Ovary (tissue), 9 donors: Measurements from ENCODE around the gene EPHA8. TPM values are rescaled to one million over a fixed set of nuclear protein-coding genes. Genes with fewer than 3 reads are reported as not detected.

Experiments
- DNase-seq, 5 donors: peaks; one replicate each; pipeline ENCODE4 v3.0.0-alpha.2; 2019 to 2020
- H3K27ac ChIP-seq, 2 donors: fragments of 200-600 bp; one replicate each; pipeline versions ENCODE4 v1.5.1 to v1.8.0; 2019 to 2022
- H3K27me3 ChIP-seq: fragments of 200-600 bp; one replicate; pipeline ENCODE4 v1.8.0; 2022
- H3K36me3 ChIP-seq: fragments of 200-600 bp; sonication (generic); one replicate; pipeline ENCODE4 v1.5.1; 2019
- H3K4me1 ChIP-seq: one replicate; pipeline ENCODE4 v1.8.1; 2013; ENCODE audit warnings: mild to moderate bottlenecking, moderate library complexity; ENCODE audit not compliant: insufficient read depth
- H3K4me3 ChIP-seq: fragments of 200-600 bp; sonication (generic); one replicate; pipeline ENCODE4 v1.5.1; 2017
- H3K9me3 ChIP-seq, 2 donors: fragments of 200-600 bp in 1 of 2; sonication (generic) in 1 of 2; one replicate each; pipeline versions ENCODE4 v1.5.1 to v1.8.1; 2013 to 2019; ENCODE audit warnings: mild to moderate bottlenecking in 1 of 2, moderate library complexity in 1 of 2
- EP300 ChIP-seq: sonication (generic); formaldehyde crosslinking; IDR thresholded peaks from one replicate; pipeline ENCODE4 v1.6.1; 2017; ENCODE audit warnings: antibody characterized with exemption
- POLR2A ChIP-seq: fragments of 450-650 bp; IDR thresholded peaks from one replicate; pipeline ENCODE4 v1.6.1; 2017; ENCODE audit warnings: antibody characterized with exemption, mild to moderate bottlenecking, moderate library complexity
- WGBS, 3 donors: extraction: QIAGEN DNeasy Blood & Tissue Kit in 1 of 3; methylation state at CpG; one replicate each; pipeline versions ENCODE4 v1.1.5 to v1.1.7; 2013 to 2017; 5-methylcytosine and 5-hydroxymethylcytosine counted together
- intact Hi-C, 4 donors: fragments of 100-400 bp; cut with DNase I; formaldehyde crosslinking; loops; one replicate each; pipeline versions ENCODE4 v1.11.0 to v1.15.1; 2022 to 2023
- microRNA-seq, 3 donors: library from miRNA; unstranded; fragments of <30 nt; microRNA quantifications; one replicate each; pipeline versions ENCODE4 to v1.2.0, GENCODE V29; 2019 to 2020
- polyA plus RNA-seq, 2 donors: library from polyadenylated mRNA; stranded (reverse); fragments of 200-250 nt in 1 of 2; fragments of 350-450 nt in 1 of 2; fragmentation: Illumina TruSeq in 1 of 2; extraction: RNeasy Lipid Tissue Mini Kit (QIAGEN cat#74804) in 1 of 2; gene quantifications; one replicate each; pipeline ENCODE4 v1.2.3, GENCODE V29; 2013 to 2014
- small RNA-seq: library from RNA; depleted of rRNA; stranded (forward); fragments of <200 nt; gene quantifications from one replicate; pipeline ENCODE3, GENCODE V24; 2016
- total RNA-seq, 7 donors: library from RNA; depleted of rRNA in 2 of 7; stranded (reverse); fragments of >200 nt in 2 of 7; fragmentation: NEBNext Ultra II Directional in 3 of 7; extraction: Animal tissue kit (Norgen Biotek cat#: 25700) in 3 of 7; gene quantifications; one replicate each; pipeline versions ENCODE4 v1.1.0 to v1.2.4, GENCODE V29; 2016 to 2023
- TF ChIP-seq, protein P1 (sequence below), 3 donors: fragments of 450-650 bp in 2 of 3; fragments of 200-600 bp in 1 of 3; IDR thresholded peaks; one replicate each; pipeline versions ENCODE4 v1.5.1 to v1.8.0; 2016 to 2022; ENCODE audit warnings: antibody characterized with exemption in 3 of 3, mild to moderate bottlenecking in 1 of 3
- donor health status: DM: no; HTN: no; CAD: no; lungs with moderate emphysema.
- donor health status: DM: no; HTN: no; CAD: no.
- donor health status: Bipolar disorder and iron deficiency.
- donor health status: DM: yes; HTN: yes; CAD: no.
- donor health status: DM: no; HTN: no; CAD: no.
- donor health status: DM: yes; HTN: yes; CAD: no.

EPHA8 gene
- total and polyA plus RNA-seq, 9 donors = 0.02 TPM; not detected in 8

DNA sequence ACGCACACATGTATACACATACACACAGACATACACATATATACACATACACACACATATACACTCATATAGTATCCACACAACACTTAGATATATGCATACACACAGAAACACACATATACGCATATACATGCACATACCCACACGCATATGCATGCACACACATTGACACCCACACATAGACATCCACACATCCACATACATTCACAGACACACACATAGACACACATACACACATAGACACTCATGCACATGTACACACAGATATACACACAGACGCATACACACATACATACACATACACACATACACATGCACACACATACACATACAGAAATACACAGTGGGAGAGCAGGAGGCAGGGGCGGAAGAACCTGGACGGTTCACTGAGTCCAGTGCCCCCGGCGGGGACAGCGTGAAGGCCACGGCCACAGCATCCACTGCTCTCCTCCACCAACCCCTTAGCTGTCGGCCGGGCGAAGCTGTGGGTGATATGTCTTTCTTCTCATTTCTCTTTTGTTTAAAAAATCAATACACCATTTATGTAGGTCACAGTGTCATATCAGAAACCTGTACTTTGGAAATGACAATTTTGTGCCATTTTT lies 86.9 kb downstream of the EPHA8 start:
- Histone ChIP-seq H3K4me3 (no peak overlapping the region), H3K27ac (no peak overlapping the region), H3K36me3 (no peaks in the 10 kb centered on the region), H3K4me1 (no peaks in the 10 kb centered on the region), H3K27me3 (no peaks in the 10 kb centered on the region), H3K9me3 (no peaks in the 10 kb centered on the region)
- 84 to 89% (median 88%) methylated on average over 13 of the region's 13 CpGs for WGBS, 3 donors
- intact Hi-C loops = no loop called here
- no peak for TF ChIP-seq POLR2A
- no peak for TF ChIP-seq EP300
- TF ChIP-seq, protein P1, sequence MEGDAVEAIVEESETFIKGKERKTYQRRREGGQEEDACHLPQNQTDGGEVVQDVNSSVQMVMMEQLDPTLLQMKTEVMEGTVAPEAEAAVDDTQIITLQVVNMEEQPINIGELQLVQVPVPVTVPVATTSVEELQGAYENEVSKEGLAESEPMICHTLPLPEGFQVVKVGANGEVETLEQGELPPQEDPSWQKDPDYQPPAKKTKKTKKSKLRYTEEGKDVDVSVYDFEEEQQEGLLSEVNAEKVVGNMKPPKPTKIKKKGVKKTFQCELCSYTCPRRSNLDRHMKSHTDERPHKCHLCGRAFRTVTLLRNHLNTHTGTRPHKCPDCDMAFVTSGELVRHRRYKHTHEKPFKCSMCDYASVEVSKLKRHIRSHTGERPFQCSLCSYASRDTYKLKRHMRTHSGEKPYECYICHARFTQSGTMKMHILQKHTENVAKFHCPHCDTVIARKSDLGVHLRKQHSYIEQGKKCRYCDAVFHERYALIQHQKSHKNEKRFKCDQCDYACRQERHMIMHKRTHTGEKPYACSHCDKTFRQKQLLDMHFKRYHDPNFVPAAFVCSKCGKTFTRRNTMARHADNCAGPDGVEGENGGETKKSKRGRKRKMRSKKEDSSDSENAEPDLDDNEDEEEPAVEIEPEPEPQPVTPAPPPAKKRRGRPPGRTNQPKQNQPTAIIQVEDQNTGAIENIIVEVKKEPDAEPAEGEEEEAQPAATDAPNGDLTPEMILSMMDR (IDR thresholded peaks at IDR 0.05) = no peak
- DNase-seq = no peak

GRCh38 chr1:22651941-22652856 lies 88.9 kb downstream of the EPHA8 start:
- intact Hi-C loops = no loop called here
- WGBS, 3 donors = 70 to 71% (median 70%) methylated on average over 15 of the region's 15 CpGs
- no peaks in the 10 kb centered on the region for H3K27me3 ChIP-seq

GRCh38 chr1:22652881-22653316 lies 89.6 kb downstream of the EPHA8 start, which contains the start of gene C1QB:
Gene C1QB, plus strand, starts transcription at chr1:22653236. Its CDS starts 6,227 bp downstream, at chr1:22659463.
- intact Hi-C loops = no loop called here
- H3K27ac ChIP-seq = no peak within 1 kb of the TSS
- no peaks in the 10 kb centered on the region for H3K4me1 ChIP-seq
- no peaks in the 10 kb centered on the region for H3K27me3 ChIP-seq
- DNase-seq = no peak
- TF ChIP-seq EP300 (no peak), POLR2A (no peak)
- TF ChIP-seq, protein P1 (IDR thresholded peaks at IDR 0.05) = no peak
- no peaks in the 10 kb centered on the region for H3K9me3 ChIP-seq
- H3K4me3 ChIP-seq = no peak within 1 kb of the TSS
- WGBS, 3 donors = 74 to 79% (median 78%) methylated on average over 13 of the region's 13 CpGs
- no peaks in the 10 kb centered on the region for H3K36me3 ChIP-seq

More at GRCh38 chr1:22651941-22652856, 88.9 kb downstream of the EPHA8 start:
- no peak for DNase-seq
- no peaks in the 10 kb centered on the region for H3K36me3 ChIP-seq
- H3K9me3 ChIP-seq = no peaks in the 10 kb centered on the region
- H3K4me3 ChIP-seq = no peak overlapping the region
- no peaks in the 10 kb centered on the region for H3K4me1 ChIP-seq
- H3K27ac ChIP-seq = no peak overlapping the region
- TF ChIP-seq POLR2A (no peak), EP300 (no peak)
- TF ChIP-seq, protein P1 (IDR thresholded peaks at IDR 0.05) = no peak

Small RNA genes lying within 50 kb of the gene (microRNA-seq; reads per million reads assigned to microRNA genes)
- 0 reads per million in 3 donors for gene MIR6127

Small RNA genes lying within 50 kb of the gene (small RNA-seq; reads per million reads assigned to genes)
- gene MIR6127 = not detected

Other genes with a start within 250 kb of the EPHA8 start
- 10 to 100 TPM; 11.6 to 26.0 (median 22.9) TPM for gene ZBTB40, start 111.6 kb upstream of the EPHA8 start, total RNA-seq
- gene ZBTB40, start 111.6 kb upstream of the EPHA8 start, polyA plus RNA-seq = 10 to 100 TPM in 1 of 2 donors, 1 to 10 TPM in 1; 8.3 to 19.1 TPM
- 10 to 100 TPM; 26.8 to 87.0 (median 52.7) TPM for gene C1QA, start 73.1 kb downstream of the EPHA8 start, total RNA-seq
- 10 to 100 TPM; 43.7 to 89.6 TPM for gene C1QA, start 73.1 kb downstream of the EPHA8 start, polyA plus RNA-seq
- 100 to 1,000 TPM in 2 of 7 donors, 10 to 100 TPM in 5; 30.2 to 136 (median 51.1) TPM for gene C1QC, start 80.1 kb downstream of the EPHA8 start, total RNA-seq
- gene C1QC, start 80.1 kb downstream of the EPHA8 start, polyA plus RNA-seq = 10 to 100 TPM; 31.4 to 52.8 TPM
- gene C1QB, start 89.7 kb downstream of the EPHA8 start, total RNA-seq = 100 to 1,000 TPM in 4 of 7 donors, 10 to 100 TPM in 3; 26.5 to 206 (median 117) TPM
- gene C1QB, start 89.7 kb downstream of the EPHA8 start, polyA plus RNA-seq = 10 to 100 TPM; 85.4 to 96.7 TPM
- 10 to 100 TPM in 5 of 7 donors, 1 to 10 TPM in 2; 2.5 to 55.1 (median 20.9) TPM for gene EPHB2, start 147.3 kb downstream of the EPHA8 start, total RNA-seq
- 1 to 10 TPM; 3.1 to 5.1 TPM for gene EPHB2, start 147.3 kb downstream of the EPHA8 start, polyA plus RNA-seq